HG02759 (cell line): ENCODE results near the gene CDC123.
A peak's percentile ranks its signal among the peaks of the same experiment; 100 is the strongest.
"Not testable (repeated sequence)": the region's sequence is repeated elsewhere in the genome, so short reads cannot be mapped to it uniquely, and the experiment has no call there.

Experiments
- ATAC-seq: cut with Tn5 transposase; IDR thresholded peaks from one replicate; pipeline ENCODE4 v1.9.1; 2021; ENCODE audit warnings: mild to moderate bottlenecking, moderate library complexity; ENCODE audit not compliant: unreplicated experiment

The CDC123 gene

GRCh38 chr10:12234687-12235086 is 38.7 kb downstream of the CDC123 start:
- ATAC-seq: not testable (repeated sequence)

DNA sequence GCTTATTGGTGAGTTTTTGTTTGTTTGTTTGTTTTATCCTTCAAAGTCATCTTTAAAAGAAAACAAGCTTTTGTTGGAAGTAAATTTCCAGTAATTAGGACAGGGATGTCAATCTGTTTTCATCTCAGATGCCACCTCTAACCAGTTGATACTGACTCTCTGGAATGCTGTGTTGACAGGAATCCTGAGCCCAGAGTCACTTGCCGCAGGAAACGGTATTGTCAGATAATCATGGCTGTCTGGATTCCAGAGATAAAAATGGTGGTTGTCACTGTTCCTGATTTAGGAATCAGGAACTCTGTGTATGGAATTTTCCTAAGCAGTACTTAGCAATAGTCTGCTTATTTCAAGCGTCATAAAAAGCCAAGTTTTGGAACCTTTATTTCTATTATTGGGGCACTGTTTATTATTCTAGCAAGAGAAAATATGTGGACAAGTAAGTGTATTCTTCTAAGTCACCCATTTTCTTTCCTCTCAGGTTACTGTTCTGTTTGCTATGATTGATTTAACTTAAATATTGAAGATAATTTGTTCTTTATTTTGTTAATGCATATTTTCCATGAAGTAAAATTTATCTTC is 39.2 kb downstream of the CDC123 start:
- no peak for ATAC-seq

DNA sequence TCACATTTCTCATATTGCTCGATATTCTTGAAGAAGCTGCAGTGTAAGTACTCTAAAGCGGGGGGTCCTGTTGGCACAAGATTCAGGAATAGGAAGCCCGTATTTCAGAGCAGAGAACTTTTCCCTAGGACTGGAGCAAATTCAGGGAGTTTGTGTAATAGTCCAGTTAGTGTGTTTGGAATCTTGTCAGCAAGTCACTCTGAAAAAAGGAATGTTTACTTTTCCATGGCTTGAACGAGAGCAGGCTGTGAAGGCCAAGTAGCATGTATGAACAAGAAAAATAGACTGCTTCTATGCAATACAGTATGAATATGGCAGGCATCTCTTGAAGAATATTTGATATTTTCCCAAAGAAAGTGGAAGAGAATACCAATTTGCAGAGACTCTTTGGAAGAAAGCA is 39.8 kb downstream of the CDC123 start:
- no peak for ATAC-seq

DNA sequence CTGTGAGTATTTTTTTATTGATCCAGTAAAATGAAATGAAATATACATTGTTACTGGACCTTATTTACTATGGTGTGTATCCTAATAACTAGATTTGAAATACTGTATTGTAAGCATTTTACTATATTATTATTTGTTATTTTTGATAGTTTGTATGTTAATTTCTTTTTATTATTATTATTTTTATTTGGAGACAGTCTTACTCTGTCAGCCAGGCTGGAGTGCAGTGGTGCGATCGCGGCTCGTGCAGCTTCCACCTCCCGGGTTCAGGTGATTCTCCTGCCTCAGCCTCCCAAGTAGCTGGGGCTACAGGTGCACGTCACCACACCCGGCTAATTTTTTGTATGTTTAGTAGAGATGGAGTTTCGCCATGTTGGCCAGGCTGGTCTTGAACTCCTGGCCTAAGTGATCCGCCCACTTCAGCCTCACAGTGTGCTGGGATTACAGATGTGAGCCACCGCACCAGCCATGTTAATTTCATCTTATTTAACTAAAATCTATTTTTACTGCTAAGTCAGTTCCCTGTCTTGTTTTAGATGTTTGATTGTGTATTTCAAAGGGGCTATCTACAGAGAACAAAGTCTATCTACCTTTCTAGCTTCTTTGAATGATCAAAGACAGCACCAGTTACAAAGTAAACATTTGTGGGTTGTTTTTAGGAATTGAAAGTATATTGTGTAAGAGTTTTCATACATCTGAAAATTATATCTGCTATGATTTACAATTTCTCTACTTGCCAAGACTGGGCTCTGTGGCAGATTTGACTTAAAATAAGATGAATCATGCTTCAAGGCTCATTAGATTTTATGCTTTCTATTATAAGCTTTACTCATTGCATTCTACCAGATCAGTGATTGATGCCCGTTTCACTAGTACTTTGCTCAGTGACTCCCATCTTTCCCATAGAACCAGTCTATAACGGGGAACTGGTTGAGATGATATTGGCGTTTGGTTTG is 41.6 kb downstream of the CDC123 start:
- ATAC-seq: no peak

- no peak for ATAC-seq
These were observed 42.8 kb downstream of the CDC123 start for GRCh38 chr10:12238821-12239220.

- peak; percentile 58 for ATAC-seq
These were observed 46.0 kb downstream of the CDC123 start for GRCh38 chr10:12241810-12242529.

- ATAC-seq: no peak
These were observed 48.1 kb downstream of the CDC123 start for GRCh38 chr10:12243864-12244620.

DNA sequence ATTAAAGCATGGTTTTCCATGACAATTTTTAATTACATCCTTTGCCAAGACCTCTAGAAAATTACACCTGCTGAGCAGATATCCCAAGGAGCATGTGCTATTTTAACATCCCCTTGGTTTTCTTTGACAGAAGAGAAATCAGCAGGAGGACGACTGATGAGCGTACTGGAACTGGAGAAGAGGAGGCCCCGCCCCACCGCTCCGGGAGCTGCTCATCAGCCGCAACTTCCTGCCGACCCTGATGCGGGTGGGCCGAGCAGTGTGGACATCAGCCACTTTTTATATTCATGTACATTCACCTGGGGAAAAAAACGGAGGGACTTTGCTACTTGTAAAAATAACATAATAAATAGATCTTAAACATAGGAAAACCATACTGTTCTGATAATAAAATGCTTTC is 54.2 kb downstream of the CDC123 start:
- ATAC-seq: no peak

DNA sequence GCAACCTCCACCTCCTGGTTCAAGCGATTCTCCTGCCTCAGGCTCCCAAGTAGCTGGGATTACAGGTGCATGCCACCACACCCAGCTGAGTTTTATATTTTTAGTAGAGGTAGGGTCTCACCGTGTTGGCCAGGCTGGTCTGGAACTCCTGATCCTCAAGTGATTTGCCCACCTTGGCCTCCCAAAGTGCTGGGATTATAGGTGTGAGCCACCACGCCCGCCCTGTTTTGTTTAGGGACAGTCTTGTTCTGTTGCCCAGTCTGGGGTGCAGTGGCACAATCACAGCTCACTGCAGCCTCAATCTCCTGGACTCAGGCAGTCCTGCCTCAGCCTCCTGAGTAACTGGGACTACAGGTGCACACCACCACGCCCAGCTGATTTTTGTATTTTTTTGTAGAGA is 54.7 kb downstream of the CDC123 start:
- not testable (repeated sequence) for ATAC-seq

DNA sequence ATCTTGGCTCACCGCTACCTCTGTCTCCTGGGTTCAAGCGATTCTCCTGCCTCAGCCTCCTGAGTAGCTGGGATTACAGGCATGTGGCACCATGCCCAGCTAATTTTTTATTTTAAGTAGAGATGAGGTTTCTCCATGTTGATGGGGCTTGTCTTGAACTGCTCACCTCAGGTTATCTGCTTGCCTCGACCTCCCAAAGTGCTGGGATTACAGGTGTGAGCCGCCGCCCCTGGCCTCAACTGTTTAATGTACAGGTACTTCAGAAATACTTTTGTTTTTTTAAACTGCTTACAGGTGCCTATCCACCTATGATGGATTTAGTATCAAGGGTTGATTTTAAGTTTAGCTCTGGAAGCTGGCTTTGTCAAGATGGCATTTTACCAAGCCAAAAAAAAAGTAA is 55.6 kb downstream of the CDC123 start:
- no peak for ATAC-seq

- ATAC-seq: peak; percentile 54
These were observed 57.0 kb downstream of the CDC123 start for GRCh38 chr10:12252882-12253546.

- no peak for ATAC-seq
These were observed 59.1 kb downstream of the CDC123 start for GRCh38 chr10:12255048-12255447.

DNA sequence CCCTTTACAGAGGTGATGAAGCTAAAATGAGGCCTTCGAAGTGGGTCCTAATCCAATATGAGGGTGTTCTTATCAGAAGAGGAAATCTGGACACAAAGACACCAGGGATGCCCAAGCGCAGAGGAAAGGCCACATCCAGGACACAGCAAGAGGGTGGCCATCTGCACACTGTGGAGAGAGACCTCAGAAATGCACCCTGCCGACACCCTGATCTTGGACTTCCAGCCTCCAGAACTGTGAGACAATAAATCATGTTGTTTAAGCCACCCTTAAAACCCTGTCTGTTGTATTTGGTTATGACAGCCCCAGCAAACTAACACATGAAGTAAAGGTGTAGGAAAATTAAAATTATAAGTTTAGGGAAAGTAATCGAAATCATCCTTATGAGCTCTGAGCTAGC is 64.0 kb downstream of the CDC123 start:
- ATAC-seq: no peak

- ATAC-seq: no peak
These were observed 66.4 kb downstream of the CDC123 start for GRCh38 chr10:12262278-12262981.

DNA sequence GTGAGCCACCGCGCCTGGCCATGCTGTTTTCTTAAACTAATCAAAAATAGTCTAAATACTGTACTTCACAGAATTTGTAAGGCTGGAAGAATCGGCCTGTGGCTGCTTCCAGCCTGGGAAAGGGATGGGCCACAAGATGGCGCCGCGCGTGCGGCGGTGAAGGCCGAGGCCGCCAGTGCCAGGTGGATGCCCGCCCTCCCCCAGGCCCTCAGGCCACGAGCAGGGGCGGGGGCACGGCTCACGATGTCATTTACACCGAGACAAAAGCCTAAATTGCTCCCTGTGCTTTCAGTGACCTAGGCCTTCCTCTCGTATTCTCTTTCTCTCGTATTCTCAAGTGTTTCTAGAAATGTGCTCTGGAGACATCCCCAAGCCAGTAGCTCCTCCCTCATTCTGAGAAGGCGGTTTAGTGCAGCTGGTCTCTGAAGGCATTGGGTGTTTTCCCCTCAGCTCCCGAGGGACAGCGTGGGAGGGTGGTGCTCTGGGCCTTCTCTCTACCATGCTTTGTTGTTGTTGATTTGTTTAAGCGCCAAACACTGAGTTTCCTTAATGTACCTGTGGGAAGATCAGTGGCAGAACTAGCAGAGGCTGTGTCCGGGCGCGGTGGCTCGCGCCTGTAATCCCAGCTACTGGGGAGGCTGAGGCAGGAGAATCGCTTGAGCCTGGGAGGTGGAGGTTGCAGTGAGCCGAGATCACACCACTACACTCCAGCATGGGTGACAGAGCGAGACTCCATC is 68.4 kb downstream of the CDC123 start:
- peak; percentile 88 for ATAC-seq

GRCh38 chr10:12269056-12269455 is 73.1 kb downstream of the CDC123 start:
- no peak for ATAC-seq

DNA sequence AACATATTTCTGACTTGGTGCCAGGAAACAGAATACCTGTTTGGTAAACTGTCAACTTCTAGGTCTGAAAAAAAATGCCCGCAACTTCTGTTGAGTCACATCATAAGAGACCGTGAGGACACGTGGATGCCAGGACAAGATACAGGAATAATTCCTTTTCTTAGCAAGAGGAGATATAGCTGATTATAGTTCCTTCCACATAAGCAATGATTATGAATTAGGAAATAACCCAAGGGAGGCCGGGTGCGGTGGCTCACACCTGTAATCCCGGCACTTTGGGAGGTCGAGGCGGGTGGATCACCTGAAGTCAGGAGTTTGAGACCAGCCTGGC is 75.2 kb downstream of the CDC123 start:
- no peak for ATAC-seq

DNA sequence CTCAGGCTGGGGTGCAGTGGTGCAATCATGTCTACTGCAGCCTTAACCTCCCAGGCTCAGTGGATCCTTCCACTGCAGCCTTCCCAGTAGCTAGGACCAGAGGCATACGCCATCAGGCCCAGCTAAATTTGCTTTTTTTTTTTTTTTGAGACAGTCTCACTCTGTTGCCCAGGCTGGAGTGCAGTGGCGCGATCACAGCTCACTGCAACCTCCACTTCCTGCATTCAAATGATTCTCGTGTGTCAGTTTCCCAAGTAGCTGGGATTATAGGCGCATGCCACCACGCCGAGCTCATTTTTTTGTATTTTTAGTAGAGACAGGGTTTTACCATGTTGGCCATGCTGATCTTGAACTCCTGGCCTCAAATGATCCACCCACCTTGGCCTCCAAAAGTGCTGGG is 81.9 kb downstream of the CDC123 start:
- not testable (repeated sequence) for ATAC-seq

- no peak for ATAC-seq
These were observed 83.3 kb downstream of the CDC123 start for GRCh38 chr10:12279281-12279680.
